GM18519 (cell line): Measurements from ENCODE around the gene SLC5A9.

Source experiments
- ATAC-seq: cut with Tn5 transposase; IDR thresholded peaks from one replicate; pipeline ENCODE4 v1.9.1; 2021; ENCODE audit warnings: mild to moderate bottlenecking, moderate library complexity; ENCODE audit not compliant: unreplicated experiment, low FRiP score

Gene SLC5A9

GRCh38 chr1:48222501-48223242, at the start of gene SLC5A9:
Gene SLC5A9 (plus strand): TSS chr1:48222716. CDS start chr1:48222737, 21 bp downstream.
- ATAC-seq, result no peak

GRCh38 chr1:48175116-48175515, 47.4 kb upstream of the SLC5A9 start:
- ATAC-seq, result no peak

GRCh38 chr1:48177257-48177656, 45.3 kb upstream of the SLC5A9 start:
- no peak for ATAC-seq

GRCh38 chr1:48181669-48182367, 40.7 kb upstream of the SLC5A9 start:
- no peak for ATAC-seq

- no peak for ATAC-seq
These were observed 40.1 kb upstream of the SLC5A9 start for GRCh38 chr1:48182439-48182838.

GRCh38 chr1:48186306-48186839, 36.1 kb upstream of the SLC5A9 start:
- ATAC-seq, result no peak

GRCh38 chr1:48187969-48188563, 34.5 kb upstream of the SLC5A9 start:
- ATAC-seq, result no peak

GRCh38 chr1:48190881-48191280, 31.6 kb upstream of the SLC5A9 start:
- ATAC-seq, result no peak

GRCh38 chr1:48194801-48195200, 27.7 kb upstream of the SLC5A9 start:
- ATAC-seq, result no peak

- ATAC-seq, result no peak
These were observed 26.3 kb upstream of the SLC5A9 start for GRCh38 chr1:48196237-48196636.

- no peak for ATAC-seq
These were observed 23.5 kb upstream of the SLC5A9 start for GRCh38 chr1:48198970-48199369.

- no peak for ATAC-seq
These were observed 22.2 kb upstream of the SLC5A9 start for GRCh38 chr1:48200166-48200900.

- peak; percentile 56 for ATAC-seq
These were observed 20.3 kb upstream of the SLC5A9 start for GRCh38 chr1:48202030-48202752.

GRCh38 chr1:48203287-48203900, 19.1 kb upstream of the SLC5A9 start:
- ATAC-seq, result peak; percentile 68

- ATAC-seq, result no peak
These were observed 17.0 kb upstream of the SLC5A9 start for GRCh38 chr1:48205522-48205921.

- no peak for ATAC-seq
These were observed 16.1 kb upstream of the SLC5A9 start for GRCh38 chr1:48206371-48206770.

GRCh38 chr1:48207131-48207530, 15.4 kb upstream of the SLC5A9 start:
- ATAC-seq, result no peak

GRCh38 chr1:48207536-48208075, 14.9 kb upstream of the SLC5A9 start:
- no peak for ATAC-seq

GRCh38 chr1:48208251-48208650, 14.3 kb upstream of the SLC5A9 start:
- ATAC-seq, result no peak
